ENCODE results near the gene KIAA0232.
A peak's percentile ranks its signal among the peaks of the same experiment; 100 is the strongest.

Gene KIAA0232

DNA sequence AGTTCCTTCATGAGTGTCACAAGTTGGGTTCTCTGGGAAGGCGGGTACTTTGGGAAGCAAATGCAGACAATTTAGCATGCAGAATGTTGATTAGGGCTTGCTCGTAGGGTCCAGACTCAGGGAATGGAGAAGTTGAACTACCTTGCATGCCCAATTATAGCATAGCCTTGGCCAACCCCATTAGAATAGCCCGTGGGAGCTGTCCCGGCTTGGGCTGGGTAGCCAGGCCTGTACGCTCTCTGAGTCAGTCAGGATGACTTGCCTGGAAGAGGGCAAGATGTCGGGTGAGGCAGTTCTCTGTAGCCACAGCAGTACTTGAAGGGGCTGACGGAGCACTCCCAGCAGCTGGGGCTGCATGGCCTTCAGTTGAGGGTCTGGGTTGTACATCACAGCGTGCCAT is 19.5 kb downstream of the KIAA0232 start:
- no peak for TF ChIP-seq TAF1 (IDR thresholded peaks at IDR 0.05; ENCODE audit: low read depth)

DNA sequence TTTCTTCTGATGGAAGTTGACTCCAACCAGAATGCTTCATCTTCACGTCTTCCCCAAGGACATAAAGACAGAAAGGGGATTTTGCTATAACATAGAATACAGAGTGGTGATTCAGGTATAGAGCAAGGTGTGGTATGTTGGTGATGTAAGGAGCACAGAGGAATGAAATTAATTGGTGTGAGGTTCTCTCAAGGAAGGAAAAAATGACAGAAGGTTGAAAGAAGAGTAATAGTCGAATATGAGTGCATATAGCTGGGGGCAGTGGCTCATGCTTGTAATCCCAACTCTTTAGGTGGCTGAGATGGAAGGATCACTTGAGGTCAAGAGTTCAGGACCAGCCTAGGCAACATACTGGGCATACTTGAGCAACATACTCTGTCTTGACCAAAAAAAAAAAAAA is 20.1 kb downstream of the KIAA0232 start:
- TF ChIP-seq NFIC (IDR thresholded peaks at IDR 0.05) (no peak), CREB1 (IDR thresholded peaks at IDR 0.05; ENCODE audit: low read depth) (no peak), ZBTB7A (IDR thresholded peaks at IDR 0.05; ENCODE audit: low read depth) (no peak), FOXM1 (IDR thresholded peaks at IDR 0.05; ENCODE audit: borderline replicate concordance, low read depth) (no peak)
- TF ChIP-seq, protein P1, sequence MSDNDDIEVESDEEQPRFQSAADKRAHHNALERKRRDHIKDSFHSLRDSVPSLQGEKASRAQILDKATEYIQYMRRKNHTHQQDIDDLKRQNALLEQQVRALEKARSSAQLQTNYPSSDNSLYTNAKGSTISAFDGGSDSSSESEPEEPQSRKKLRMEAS (IDR thresholded peaks at IDR 0.05): no peak
- TF ChIP-seq, protein P2, sequence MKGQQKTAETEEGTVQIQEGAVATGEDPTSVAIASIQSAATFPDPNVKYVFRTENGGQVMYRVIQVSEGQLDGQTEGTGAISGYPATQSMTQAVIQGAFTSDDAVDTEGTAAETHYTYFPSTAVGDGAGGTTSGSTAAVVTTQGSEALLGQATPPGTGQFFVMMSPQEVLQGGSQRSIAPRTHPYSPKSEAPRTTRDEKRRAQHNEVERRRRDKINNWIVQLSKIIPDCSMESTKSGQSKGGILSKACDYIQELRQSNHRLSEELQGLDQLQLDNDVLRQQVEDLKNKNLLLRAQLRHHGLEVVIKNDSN (IDR thresholded peaks at IDR 0.05): no peak

DNA sequence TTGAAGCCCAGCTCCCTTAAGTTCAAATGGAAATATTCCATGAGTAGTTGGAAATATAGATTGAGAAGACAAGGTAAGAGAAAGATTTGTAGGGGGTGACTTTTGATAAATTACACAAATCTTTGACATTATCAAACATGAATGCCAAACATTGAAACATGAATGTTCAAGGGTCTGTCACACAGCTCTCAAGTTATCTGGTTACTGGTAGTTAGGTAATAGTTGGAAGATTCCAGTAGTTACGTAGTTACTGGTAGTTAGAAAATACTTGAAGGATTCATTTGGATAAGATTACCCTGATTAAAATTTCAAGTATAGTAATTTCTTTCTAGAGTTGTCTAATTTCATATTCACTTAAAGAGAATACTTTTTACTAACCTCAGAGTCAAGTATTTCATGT is 20.7 kb downstream of the KIAA0232 start:
- TF ChIP-seq EGR1 (IDR thresholded peaks at IDR 0.05) (no peak), EP300 (IDR thresholded peaks at IDR 0.05; ENCODE audit: borderline replicate concordance) (no peak), CEBPB (IDR thresholded peaks at IDR 0.05) (no peak)

DNA sequence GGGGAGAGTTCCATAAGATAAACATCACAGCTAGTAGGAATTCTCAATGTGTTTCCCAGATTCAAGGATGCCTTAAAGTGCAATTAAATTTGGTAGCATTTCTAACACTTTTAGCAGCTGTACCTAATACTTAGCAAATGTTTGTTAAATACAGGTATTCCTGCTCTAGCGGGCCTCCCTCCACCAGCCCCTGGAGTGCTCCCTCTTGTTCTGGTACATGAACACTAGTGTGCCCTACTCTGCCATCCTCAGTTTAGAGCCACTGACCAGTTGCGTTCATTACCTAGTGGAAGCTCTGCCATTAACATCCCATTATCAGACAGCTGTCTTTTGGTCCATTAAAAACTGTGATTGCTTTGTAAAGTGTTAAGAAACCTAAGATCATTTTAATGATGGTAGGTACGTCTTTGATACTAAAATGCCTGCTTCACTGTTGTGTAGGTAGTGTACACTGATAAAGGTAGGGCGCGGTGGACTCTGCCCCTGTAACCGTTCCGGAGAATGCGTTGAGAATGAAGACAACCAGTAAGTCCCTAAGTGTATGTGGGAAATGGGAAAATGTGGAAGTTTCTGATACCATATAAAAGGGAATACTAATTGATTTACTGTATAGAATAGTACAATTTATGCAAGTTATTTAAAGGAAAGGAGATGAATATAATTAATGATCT is 21.7 kb downstream of the KIAA0232 start:
- TF ChIP-seq EP300 (IDR thresholded peaks at IDR 0.05; ENCODE audit: borderline replicate concordance) (no peak), NFIC (IDR thresholded peaks at IDR 0.05) (no peak)

DNA sequence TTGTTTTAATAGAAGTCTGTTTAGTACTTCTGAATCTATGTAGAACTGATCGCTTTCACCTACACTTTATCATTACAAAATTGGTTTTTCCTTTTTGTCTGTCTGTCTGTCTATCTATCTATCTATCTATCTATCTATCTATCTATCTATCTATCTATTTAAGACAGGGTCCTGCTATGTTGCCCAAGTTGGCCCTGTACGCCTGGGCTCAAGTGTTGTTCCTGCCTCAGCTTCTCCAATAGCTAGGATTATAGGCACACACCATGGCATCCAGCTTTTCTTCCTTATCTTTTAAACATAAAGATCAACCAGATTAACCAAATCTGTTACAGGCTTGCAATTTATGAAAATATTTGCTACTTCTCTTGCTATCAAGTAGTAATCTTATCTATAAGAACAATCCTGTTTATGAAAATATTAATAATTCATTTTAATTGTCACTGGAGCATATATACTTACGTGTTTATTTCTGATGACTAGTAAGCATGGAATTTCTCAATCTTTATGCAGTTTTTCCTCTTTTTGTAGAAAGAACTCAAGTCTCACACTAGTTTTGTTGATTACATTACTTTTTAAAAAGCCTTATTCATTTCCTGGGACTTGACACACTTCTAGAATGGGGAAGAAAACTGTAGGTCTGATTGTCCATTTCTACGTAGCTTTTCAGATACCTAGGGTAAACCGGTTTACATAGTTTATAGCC is 24.5 kb downstream of the KIAA0232 start:
- TF ChIP-seq, protein P3, sequence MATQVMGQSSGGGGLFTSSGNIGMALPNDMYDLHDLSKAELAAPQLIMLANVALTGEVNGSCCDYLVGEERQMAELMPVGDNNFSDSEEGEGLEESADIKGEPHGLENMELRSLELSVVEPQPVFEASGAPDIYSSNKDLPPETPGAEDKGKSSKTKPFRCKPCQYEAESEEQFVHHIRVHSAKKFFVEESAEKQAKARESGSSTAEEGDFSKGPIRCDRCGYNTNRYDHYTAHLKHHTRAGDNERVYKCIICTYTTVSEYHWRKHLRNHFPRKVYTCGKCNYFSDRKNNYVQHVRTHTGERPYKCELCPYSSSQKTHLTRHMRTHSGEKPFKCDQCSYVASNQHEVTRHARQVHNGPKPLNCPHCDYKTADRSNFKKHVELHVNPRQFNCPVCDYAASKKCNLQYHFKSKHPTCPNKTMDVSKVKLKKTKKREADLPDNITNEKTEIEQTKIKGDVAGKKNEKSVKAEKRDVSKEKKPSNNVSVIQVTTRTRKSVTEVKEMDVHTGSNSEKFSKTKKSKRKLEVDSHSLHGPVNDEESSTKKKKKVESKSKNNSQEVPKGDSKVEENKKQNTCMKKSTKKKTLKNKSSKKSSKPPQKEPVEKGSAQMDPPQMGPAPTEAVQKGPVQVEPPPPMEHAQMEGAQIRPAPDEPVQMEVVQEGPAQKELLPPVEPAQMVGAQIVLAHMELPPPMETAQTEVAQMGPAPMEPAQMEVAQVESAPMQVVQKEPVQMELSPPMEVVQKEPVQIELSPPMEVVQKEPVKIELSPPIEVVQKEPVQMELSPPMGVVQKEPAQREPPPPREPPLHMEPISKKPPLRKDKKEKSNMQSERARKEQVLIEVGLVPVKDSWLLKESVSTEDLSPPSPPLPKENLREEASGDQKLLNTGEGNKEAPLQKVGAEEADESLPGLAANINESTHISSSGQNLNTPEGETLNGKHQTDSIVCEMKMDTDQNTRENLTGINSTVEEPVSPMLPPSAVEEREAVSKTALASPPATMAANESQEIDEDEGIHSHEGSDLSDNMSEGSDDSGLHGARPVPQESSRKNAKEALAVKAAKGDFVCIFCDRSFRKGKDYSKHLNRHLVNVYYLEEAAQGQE (IDR thresholded peaks at IDR 0.05; ENCODE audit: low read depth): no peak
- no peak for TF ChIP-seq RAD21 (IDR thresholded peaks at IDR 0.05; ENCODE audit: low read depth)
- TF ChIP-seq NFIC (IDR thresholded peaks at IDR 0.05): no peak
- TF ChIP-seq ZBTB7A (IDR thresholded peaks at IDR 0.05; ENCODE audit: low read depth): no peak
- TF ChIP-seq YY1 (IDR thresholded peaks at IDR 0.05; ENCODE audit: low read depth): no peak
- TF ChIP-seq, protein P1 (IDR thresholded peaks at IDR 0.05): no peak
- no peak for TF ChIP-seq TCF12 (IDR thresholded peaks at IDR 0.05; ENCODE audit: low read depth)
- TF ChIP-seq EP300 (IDR thresholded peaks at IDR 0.05; ENCODE audit: borderline replicate concordance): no peak

DNA sequence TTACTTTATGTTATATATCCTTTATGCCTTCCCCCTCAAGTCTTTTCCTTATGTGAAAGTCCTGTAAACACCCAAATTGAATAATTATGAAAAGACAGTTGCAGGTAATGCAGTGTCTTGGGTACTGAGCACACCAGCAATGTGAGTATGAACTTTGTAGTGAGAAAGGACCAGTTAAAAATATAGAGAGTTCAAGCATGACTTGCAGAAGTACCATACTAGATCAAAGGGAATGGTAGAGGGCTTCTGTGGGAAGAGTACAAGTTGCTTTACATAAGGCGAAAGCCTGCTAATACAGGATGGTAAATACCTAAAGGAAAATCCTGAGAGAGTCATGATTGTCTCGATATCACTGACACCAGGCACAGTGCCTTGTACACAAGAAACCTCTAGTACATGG is 25.7 kb downstream of the KIAA0232 start:
- TF ChIP-seq TAF1 (IDR thresholded peaks at IDR 0.05; ENCODE audit: low read depth): no peak
- TF ChIP-seq EP300 (IDR thresholded peaks at IDR 0.05; ENCODE audit: borderline replicate concordance): no peak
- TF ChIP-seq YY1 (IDR thresholded peaks at IDR 0.05; ENCODE audit: low read depth): no peak

DNA sequence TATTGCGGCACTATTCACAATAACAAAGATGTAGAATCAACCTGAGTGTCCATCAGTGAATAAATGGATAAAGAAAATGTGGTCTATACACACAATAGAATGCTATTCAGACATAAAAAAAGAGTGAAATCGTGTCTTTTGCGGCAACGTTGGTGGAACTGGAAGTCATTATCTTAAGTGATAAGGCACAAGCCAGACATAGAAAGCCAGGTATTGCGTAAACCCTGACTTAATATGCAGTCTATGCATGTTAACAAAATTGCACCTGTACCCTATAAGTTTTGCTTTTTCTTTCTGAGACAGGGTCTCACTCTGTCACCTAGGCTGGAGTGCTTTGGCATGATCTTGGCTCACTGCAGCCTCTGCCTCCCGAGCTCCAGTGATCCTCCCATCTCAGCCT is 28.6 kb downstream of the KIAA0232 start:
- TF ChIP-seq EGR1 (IDR thresholded peaks at IDR 0.05) (no peak), CEBPB (IDR thresholded peaks at IDR 0.05) (peak; percentile 59; the same call in 1 of the 2 replicates)

DNA sequence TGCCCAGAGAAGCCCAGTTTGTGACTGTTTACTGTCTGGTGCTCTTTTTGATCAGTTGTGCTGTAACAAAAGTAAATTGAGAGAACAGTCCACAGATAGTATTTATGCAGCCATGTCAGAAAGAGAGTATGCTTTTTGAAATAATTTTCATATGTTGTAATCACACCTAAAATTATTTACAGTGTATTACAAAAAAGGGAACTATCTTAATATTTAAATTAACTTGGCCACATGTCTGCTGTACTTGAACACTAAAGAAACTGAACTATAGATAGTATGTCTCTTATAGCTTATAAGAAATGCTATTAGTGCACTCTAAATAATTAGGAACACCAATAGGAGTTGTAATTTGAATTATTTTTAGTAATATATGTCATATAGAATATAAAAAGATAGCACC is 30.2 kb downstream of the KIAA0232 start:
- TF ChIP-seq TEAD4 (IDR thresholded peaks at IDR 0.05) (no peak), RAD21 (IDR thresholded peaks at IDR 0.05; ENCODE audit: low read depth) (no peak), ZBTB7A (IDR thresholded peaks at IDR 0.05; ENCODE audit: low read depth) (no peak), CEBPB (IDR thresholded peaks at IDR 0.05) (no peak), NFIC (IDR thresholded peaks at IDR 0.05) (no peak), FOXM1 (IDR thresholded peaks at IDR 0.05; ENCODE audit: borderline replicate concordance, low read depth) (no peak), CREB1 (IDR thresholded peaks at IDR 0.05; ENCODE audit: low read depth) (no peak), EP300 (IDR thresholded peaks at IDR 0.05; ENCODE audit: borderline replicate concordance) (no peak), YY1 (IDR thresholded peaks at IDR 0.05; ENCODE audit: low read depth) (no peak), TAF1 (IDR thresholded peaks at IDR 0.05; ENCODE audit: low read depth) (no peak), EGR1 (IDR thresholded peaks at IDR 0.05) (no peak), TCF12 (IDR thresholded peaks at IDR 0.05; ENCODE audit: low read depth) (no peak)
- TF ChIP-seq, protein P3 (IDR thresholded peaks at IDR 0.05; ENCODE audit: low read depth): no peak
- TF ChIP-seq, protein P2 (IDR thresholded peaks at IDR 0.05): no peak
- TF ChIP-seq, protein P1 (IDR thresholded peaks at IDR 0.05): no peak
